ENCODE data around the gene PAK1IP1. TPM values are rescaled to one million over a fixed set of nuclear protein-coding genes. Genes with fewer than 3 reads are reported as not detected.

The PAK1IP1 gene
- total and polyA plus RNA-seq, 10 of the 15 experiments (the other 5 are each of a cell fraction or from before 2014, with no cell fraction given): 26.0 to 98.5 (median 47.8) TPM

GRCh38 chr6:10736731-10737130, 42.0 kb downstream of the PAK1IP1 start:
- no peak for ATAC-seq
- Histone ChIP-seq H2AFZ (ENCODE audit: control insufficient read depth, low read depth, low read length) (no peak overlapping the region), H3K9me3 (replicated peaks; ENCODE audit: control insufficient read depth, insufficient read depth, low read length) (no peaks in the 10 kb centered on the region; the same call in 2 of the 3 replicates), H3K9ac (ENCODE audit: control insufficient read depth, insufficient read depth, low read length) (no peak overlapping the region), H4K20me1 (ENCODE audit: control insufficient read depth, insufficient read depth) (no peaks in the 10 kb centered on the region), H3K27me3 (replicated peaks in 1 of 2; ENCODE audit: control insufficient read depth in 2 of 2, insufficient read depth in 2 of 2, low read length in 1 of 2) (no peaks in the 10 kb centered on the region), H3K4me2 (ENCODE audit: control insufficient read depth, insufficient read depth) (no peak overlapping the region), H3K27ac (ENCODE audit: control insufficient read depth, insufficient read depth) (no peak overlapping the region), H3K4me1 (ENCODE audit: control insufficient read depth, insufficient read depth, low read length) (no peaks in the 10 kb centered on the region), H3K36me3 (ENCODE audit: control insufficient read depth in 2 of 2, insufficient read depth in 2 of 2, low read length in 1 of 2) (peaks cover 0 to 2% of the 10 kb centered on the region in 2 experiments; a peak in 1 of 4 replicates), H3K79me2 (ENCODE audit: control insufficient read depth, insufficient read depth, low read length) (no peaks in the 10 kb centered on the region), H3K4me3 (no peak overlapping the region)
- WGBS (ENCODE audit: insufficient coverage, insufficient replicate concordance, low lambda C conversion rate, missing lambda C conversion rate): 100% methylated on average over 2 of the region's 2 CpGs
- TF ChIP-seq MYB (IDR thresholded peaks at IDR 0.05; ENCODE audit: borderline replicate concordance, low read depth, low read length): no peak
- TF ChIP-seq PAX5 (IDR thresholded peaks at IDR 0.05; ENCODE audit: borderline replicate concordance, low read depth, low read length): no peak
- TF ChIP-seq SREBF1 (IDR thresholded peaks at IDR 0.05; ENCODE audit: low read length): no peak
- TF ChIP-seq CEBPB (IDR thresholded peaks at IDR 0.05; ENCODE audit: borderline replicate concordance in 1 of 2, low read depth in 2 of 2, low read length in 2 of 2): no peak
- TF ChIP-seq ZNF622 (IDR thresholded peaks at IDR 0.05): no peak
- no peak for TF ChIP-seq CREM (IDR thresholded peaks at IDR 0.05; ENCODE audit: low read depth)
- no peak for TF ChIP-seq NKRF (conservative IDR thresholded peaks at IDR 0.05)
- no peak for TF ChIP-seq TCF3 (IDR thresholded peaks at IDR 0.05; ENCODE audit: borderline replicate concordance, insufficient read depth, low read depth, low read length)
- no peak for TF ChIP-seq IRF4 (IDR thresholded peaks at IDR 0.05; ENCODE audit: low read depth, low read length)
- CTCF ChIA-PET: interaction anchor here (0.6 kb wide), 1 partner anchor 14 kb away, joined by 3 read pairs; no protein-coding TSS in a partner anchor
- in situ Hi-C loops (cut with MboI) (no loop called here), intact Hi-C loops (cut with micrococcal nuclease; ENCODE audit: unreplicated experiment) (no loop called here)
- no TSS peak for BruUV-seq (replicated peaks)
- no peak for DNase-seq (ENCODE audit: low read depth, low spot score)
- SMC1A ChIA-PET (ENCODE audit: uncharacterized antibody, unreplicated experiment): interaction anchor here (0.5 to 2.9 kb wide), 2 partner anchors 11 to 960 kb away, joined by 4 to 19 read pairs; partner anchors contain the start of gene TMEM14B
- POLR2A ChIA-PET: no interaction called here
- RAD21 ChIA-PET (ENCODE audit: unreplicated experiment): no interaction called here
- FAIRE-seq: no peak

Data from GM12878 (cell line).